Fibroblast of lung (primary cell): ENCODE measurements around the gene IGSF9.

Source experiments
- CTCF ChIP-seq, 2 donors: IDR thresholded peaks in 1 of 2; conservative IDR thresholded peaks in 1 of 2; 1 replicate in 1 of 2; 2 replicates in 1 of 2; pipeline ENCODE4 v1.5.1; 2011 to 2012; ENCODE audit warnings: low read length in 2 of 2, control low read depth in 1 of 2, inconsistent platforms in 1 of 2, low read depth in 1 of 2, mild to moderate bottlenecking in 1 of 2
- EZH2 ChIP-seq: IDR thresholded peaks from 2 replicates; pipeline ENCODE4 v1.5.1; 2012; ENCODE audit warnings: low read length, control low read depth, mild to moderate bottlenecking; ENCODE audit errors: missing control alignments

DNA sequence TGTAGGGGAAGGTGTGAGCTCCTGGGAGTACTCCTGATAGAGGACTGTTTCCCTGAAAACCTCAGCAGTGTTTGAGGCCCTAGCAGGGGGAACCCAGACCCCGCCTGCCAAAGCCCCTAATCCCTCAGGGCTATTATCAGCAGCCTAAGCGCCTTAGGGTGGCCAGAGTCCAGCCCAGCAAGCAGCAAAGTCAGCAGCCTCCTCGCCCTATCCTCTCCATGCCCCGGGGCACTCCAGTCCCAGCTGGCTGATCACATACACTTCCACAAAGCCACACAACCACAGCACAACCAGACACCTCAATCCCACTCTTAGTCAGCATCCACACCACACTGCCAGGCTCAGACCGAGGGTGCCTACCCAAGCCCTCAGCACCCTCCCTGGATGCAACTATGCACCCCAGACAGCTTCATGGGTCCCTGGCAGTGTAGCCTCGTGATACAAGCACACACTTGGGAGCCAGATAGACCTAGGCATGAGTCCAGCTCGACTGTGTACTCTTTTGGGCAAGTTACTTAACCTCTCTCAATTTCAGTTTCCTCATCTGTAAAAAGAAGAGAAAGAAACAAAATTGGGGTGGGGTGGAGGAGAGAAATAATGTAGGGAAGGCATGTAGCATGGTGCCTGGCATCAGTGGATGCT is 7.1 kb downstream of the IGSF9 start:
- TF ChIP-seq CTCF (conservative IDR thresholded peaks at IDR 0.05 in 1 of 2, IDR thresholded peaks at IDR 0.05 in 1 of 2; ENCODE audit: low read depth in 1 of 2, low read length in 2 of 2) (no peak), EZH2 (no peak)
